HEK293T (cell line): Measurements from ENCODE around the gene P4HA2.

Experiments
- BHLHE40 ChIP-seq: fragments of 450-650 bp; IDR thresholded peaks from 2 replicates; pipeline ENCODE4 v1.6.1; 2016; ENCODE audit warnings: mild to moderate bottlenecking, moderate library complexity, borderline replicate concordance
- ELF4 ChIP-seq: fragments of 450-650 bp; IDR thresholded peaks from 2 replicates; pipeline ENCODE4 v1.6.1; 2017; ENCODE audit warnings: antibody characterized with exemption
- FOXM1 ChIP-seq: fragments of 450-650 bp; IDR thresholded peaks from 2 replicates; pipeline ENCODE4 v1.6.1; 2017; ENCODE audit warnings: mild to moderate bottlenecking, borderline replicate concordance
- HDGF ChIP-seq: fragments of 450-650 bp; IDR thresholded peaks from 2 replicates; pipeline ENCODE4 v1.6.1; 2017; ENCODE audit warnings: antibody characterized with exemption, borderline replicate concordance
- NFRKB ChIP-seq: fragments of 450-650 bp; IDR thresholded peaks from 2 replicates; pipeline ENCODE4 v1.6.1; 2016; ENCODE audit warnings: mild to moderate bottlenecking, moderate library complexity
- PKNOX1 ChIP-seq: fragments of 450-650 bp; IDR thresholded peaks from 2 replicates; pipeline ENCODE4 v1.6.1; 2016
- SP1 ChIP-seq: fragments of 450-650 bp; IDR thresholded peaks from 2 replicates; pipeline ENCODE4 v1.6.1; 2017
- TARDBP ChIP-seq: fragments of 450-650 bp; IDR thresholded peaks from 2 replicates; pipeline ENCODE4 v1.6.1; 2016
- ZNF384 ChIP-seq: fragments of 450-650 bp; IDR thresholded peaks from 2 replicates; pipeline ENCODE4 v1.6.1; 2016

- TF ChIP-seq ZNF384 (no peak), SP1 (no peak), TARDBP (no peak), ELF4 (no peak), BHLHE40 (no peak), HDGF (no peak), PKNOX1 (no peak), FOXM1 (no peak), NFRKB (no peak)
Measured at GRCh38 chr5:132226516-132227234, 978 bp downstream of the P4HA2 start.
